NCI-H460 (cell line): ENCODE results near the gene MPP1. TPM values are rescaled to one million over a fixed set of nuclear protein-coding genes. Genes with fewer than 3 reads are reported as not detected.

ENCODE experiments used
- DNase-seq: peaks from one replicate; pipeline ENCODE4 v3.0.0-alpha.2; 2016; ENCODE audit warnings: low read depth; ENCODE audit errors: extremely low read depth
- total RNA-seq: library from RNA; depleted of rRNA; stranded (reverse); fragments of >200 nt; shearing (Covaris generic); gene quantifications from 2 replicates; pipeline ENCODE4 v1.2.3, GENCODE V29; 2014

The MPP1 gene
- total RNA-seq, 1 experiment from 2014 or later: 17.4 TPM

- no peak for DNase-seq
Observed at GRCh38 chrX:154815274-154815818, 10.1 kb upstream of the MPP1 start.

GRCh38 chrX:154813801-154814200, 8.5 kb upstream of the MPP1 start:
- no peak for DNase-seq

- DNase-seq: no peak
Observed at GRCh38 chrX:154812341-154813101, 7.2 kb upstream of the MPP1 start.

GRCh38 chrX:154809939-154810665, 4.8 kb upstream of the MPP1 start:
- no peak for DNase-seq

- no peak for DNase-seq
Observed at GRCh38 chrX:154806837-154807501, 1.7 kb upstream of the MPP1 start.

GRCh38 chrX:154805696-154806091, 409 bp upstream of the MPP1 start:
- DNase-seq: no peak

- DNase-seq: no peak
Observed at GRCh38 chrX:154804261-154804956, 876 bp downstream of the MPP1 start.

GRCh38 chrX:154802947-154803346, 2.3 kb downstream of the MPP1 start:
- no peak for DNase-seq

GRCh38 chrX:154800478-154801210, 4.6 kb downstream of the MPP1 start:
- no peak for DNase-seq

GRCh38 chrX:154799556-154800348, 5.5 kb downstream of the MPP1 start:
- no peak for DNase-seq

GRCh38 chrX:154797006-154797405, 8.3 kb downstream of the MPP1 start:
- DNase-seq: no peak

GRCh38 chrX:154795016-154795415, 10.3 kb downstream of the MPP1 start:
- DNase-seq: no peak

GRCh38 chrX:154793084-154793795, 12.0 kb downstream of the MPP1 start:
- no peak for DNase-seq

GRCh38 chrX:154791939-154792338, 13.3 kb downstream of the MPP1 start:
- no peak for DNase-seq

GRCh38 chrX:154791467-154791866, 13.8 kb downstream of the MPP1 start:
- DNase-seq: no peak

- no peak for DNase-seq
Observed at GRCh38 chrX:154785716-154786115, 19.6 kb downstream of the MPP1 start.

GRCh38 chrX:154784149-154784995, 20.9 kb downstream of the MPP1 start:
- no peak for DNase-seq

GRCh38 chrX:154780968-154781367, 24.3 kb downstream of the MPP1 start:
- DNase-seq: no peak
